Measurements from ENCODE around the gene MOB1B.

GRCh38 chr4:70902577-70903290 is 565 bp downstream of the MOB1B start:
- TF ChIP-seq EZH2 (IDR thresholded peaks at IDR 0.05; ENCODE audit: insufficient read depth, poor library complexity, severe bottlenecking) (no peak), EZH2phosphoT487 (IDR thresholded peaks at IDR 0.05; ENCODE audit: insufficient read depth, low read depth) (no peak)

Data from GM23248 (cell line).